WTC11 (cell line): ENCODE results near the gene ETF1. TPM values are rescaled to one million over a fixed set of nuclear protein-coding genes. Genes with fewer than 3 reads are reported as not detected.

Experiments
- ATAC-seq: fragments of 200-7000 bp; cut with Tn5 transposase; 2 replicates; pipeline ENCODE4 v1.10.0; 2021; ENCODE audit warnings: mild to moderate bottlenecking, moderate library complexity
- CTCF ChIA-PET: fragments of 300-600 bp; sonication (Branson Sonifier 250); formaldehyde crosslinking; loops from one replicate; lab custom pipeline; 2021; ENCODE audit warnings: antibody characterized with exemption; lab: Charles Lee
- POLR2A ChIA-PET: fragments of 350-600 bp; sonication (Branson Sonifier 250); formaldehyde crosslinking; loops from one replicate; lab custom pipeline; 2021; ENCODE audit warnings: antibody characterized with exemption; lab: Charles Lee
- DNase-seq: peaks from one replicate; pipeline ENCODE4 v3.0.0; 2021; ENCODE audit warnings: low spot score
- H3K27ac Mint-ChIP-seq: 2 replicates; pipeline ENCODE4 v1.8.0; 2021; ENCODE audit warnings: mixed read lengths
- H3K27me3 Mint-ChIP-seq: 2 replicates; pipeline ENCODE4 v1.8.0; 2021; ENCODE audit warnings: low read depth, mild to moderate bottlenecking, moderate library complexity, mixed read lengths
- H3K36me3 Mint-ChIP-seq: 2 replicates; pipeline ENCODE4 v1.8.0; 2021; ENCODE audit warnings: mixed read lengths
- H3K4me1 Mint-ChIP-seq: 2 replicates; pipeline ENCODE4 v1.8.0; 2022; ENCODE audit warnings: mixed read lengths
- H3K4me3 Mint-ChIP-seq: 2 replicates; pipeline ENCODE4 v1.8.0; 2021; ENCODE audit warnings: mild to moderate bottlenecking, moderate library complexity, mixed read lengths
- H3K9me3 Mint-ChIP-seq: 2 replicates; pipeline ENCODE4 v1.8.0; 2021; ENCODE audit warnings: mixed read lengths
- ARID4B ChIP-seq: sonication (generic); formaldehyde crosslinking; IDR thresholded peaks from 2 replicates; pipeline ENCODE4 v1.8.0; 2023; ENCODE audit warnings: missing genetic modification reagents, mild to moderate bottlenecking, borderline replicate concordance
- ATF1 ChIP-seq: sonication (generic); formaldehyde crosslinking; IDR thresholded peaks from 2 replicates; pipeline ENCODE4 v1.8.1; 2023; ENCODE audit warnings: mild to moderate bottlenecking, moderate library complexity, missing genetic modification reagents
- CDX4 ChIP-seq: fragments of 250-450 bp; sonication (Bioruptor Pico); IDR thresholded peaks from 2 replicates; pipeline ENCODE4 v1.9.0; 2021; ENCODE audit warnings: moderate library complexity, mild to moderate bottlenecking, inconsistent platforms, borderline replicate concordance
- EMX1 ChIP-seq: fragments of 250-450 bp; sonication (Bioruptor Pico); IDR thresholded peaks from 2 replicates; pipeline ENCODE4 v1.8.0; 2021; ENCODE audit warnings: mild to moderate bottlenecking
- FOXJ3 ChIP-seq: sonication (generic); formaldehyde crosslinking; IDR thresholded peaks from 2 replicates; pipeline ENCODE4 v1.9.0; 2021; ENCODE audit warnings: missing genetic modification reagents, mild to moderate bottlenecking, borderline replicate concordance
- GTF2I ChIP-seq: fragments of 250-450 bp; sonication (Bioruptor Pico); conservative IDR thresholded peaks from 2 replicates; pipeline ENCODE4 v1.4.0; 2021; ENCODE audit warnings: mild to moderate bottlenecking
- HMGA2 ChIP-seq: fragments of 250-450 bp; sonication (Bioruptor Pico); IDR thresholded peaks from 2 replicates; pipeline ENCODE4 v1.4.0; 2021; ENCODE audit warnings: mild to moderate bottlenecking, moderate library complexity
- HMGXB4 ChIP-seq: sonication (generic); formaldehyde crosslinking; IDR thresholded peaks from 2 replicates; pipeline ENCODE4 v1.8.1; 2023; ENCODE audit warnings: mild to moderate bottlenecking, moderate library complexity, missing genetic modification reagents
- KAT7 ChIP-seq: sonication (generic); formaldehyde crosslinking; IDR thresholded peaks from 2 replicates; pipeline ENCODE4 v1.8.1; 2023; ENCODE audit warnings: missing genetic modification reagents, mild to moderate bottlenecking, borderline replicate concordance
- MLX ChIP-seq: sonication (generic); formaldehyde crosslinking; IDR thresholded peaks from 2 replicates; pipeline ENCODE4 v1.8.1; 2023; ENCODE audit warnings: mild to moderate bottlenecking, missing genetic modification reagents, moderate library complexity
- OVOL2 ChIP-seq: fragments of 250-450 bp; sonication (Bioruptor Pico); IDR thresholded peaks from 2 replicates; pipeline ENCODE4 v1.9.0; 2021; ENCODE audit warnings: mild to moderate bottlenecking, borderline replicate concordance
- SMAD3 ChIP-seq: sonication (generic); formaldehyde crosslinking; IDR thresholded peaks from 2 replicates; pipeline ENCODE4 v1.8.0; 2022; ENCODE audit warnings: missing genetic modification reagents, mild to moderate bottlenecking, borderline replicate concordance
- STAT6 ChIP-seq: sonication (generic); formaldehyde crosslinking; conservative IDR thresholded peaks from 2 replicates; pipeline ENCODE4 v1.8.1; 2023; ENCODE audit warnings: mild to moderate bottlenecking, low read depth, missing genetic modification reagents, moderate library complexity
- TP53 ChIP-seq: sonication (generic); formaldehyde crosslinking; IDR thresholded peaks from 2 replicates; pipeline ENCODE4 v1.8.1; 2023; ENCODE audit warnings: mild to moderate bottlenecking, missing genetic modification reagents
- USF2 ChIP-seq: sonication (generic); formaldehyde crosslinking; IDR thresholded peaks from 2 replicates; pipeline ENCODE4 v1.8.1; 2023; ENCODE audit warnings: mild to moderate bottlenecking, missing genetic modification reagents, moderate library complexity
- ZNF532 ChIP-seq: fragments of 250-450 bp; sonication (Bioruptor Pico); IDR thresholded peaks from 2 replicates; pipeline ENCODE4 v1.9.0; 2021; ENCODE audit warnings: mild to moderate bottlenecking, borderline replicate concordance
- total RNA-seq: library from RNA; stranded (reverse); gene quantifications from 3 replicates; pipeline ENCODE4 v1.2.3, GENCODE V29; 2021

Gene ETF1
- total RNA-seq, 1 experiment from 2014 or later: 137 TPM

- no peak for DNase-seq
- no peak for ATAC-seq
- ChIA-PET POLR2A (no interaction called here), CTCF (interaction anchor here (0.9 to 13.9 kb wide), 3 partner anchors 8 to 105 kb away, joined by 3 to 254 read pairs (median 106); partner anchors contain the start of gene KDM3B)
- Mint-ChIP-seq H3K4me3 (no peak overlapping the region), H3K27ac (no peak overlapping the region), H3K36me3 (no peaks in the 10 kb centered on the region), H3K27me3 (no peaks in the 10 kb centered on the region; the same call in 1 of the 2 replicates), H3K9me3 (no peaks in the 10 kb centered on the region), H3K4me1 (peaks cover 27% of the 10 kb centered on the region)
- TF ChIP-seq HMGXB4 (no peak), MLX (CRISPR knock-in tag) (no peak), SMAD3 (CRISPR knock-in tag) (no peak), KAT7 (CRISPR knock-in tag) (no peak), OVOL2 (CRISPR knock-in tag) (no peak), TP53 (CRISPR knock-in tag) (no peak), USF2 (CRISPR knock-in tag) (no peak), CDX4 (no peak), STAT6 (no peak), EMX1 (CRISPR knock-in tag) (no peak), FOXJ3 (CRISPR knock-in tag) (no peak), ATF1 (CRISPR knock-in tag) (no peak), HMGA2 (CRISPR knock-in tag) (no peak), GTF2I (CRISPR knock-in tag) (no peak), ARID4B (CRISPR knock-in tag) (no peak), ZNF532 (no peak)
Observed at GRCh38 chr5:138457531-138458275, 85.3 kb downstream of the ETF1 start.
